Muscle of arm (tissue), 12 donors: ENCODE data around the gene SH3BP2. TPM values are rescaled to one million over a fixed set of nuclear protein-coding genes. Genes with fewer than 3 reads are reported as not detected.

ENCODE experiments used
- DNase-seq: peaks from one replicate; pipeline ENCODE4 v3.0.0-alpha.2; 2013
- polyA plus RNA-seq, 12 donors: library from polyadenylated mRNA; unstranded; fragments of 120-200 nt; gene quantifications; one replicate each; pipeline ENCODE4 v1.2.1, GENCODE V29; 2013; ENCODE audit not compliant: insufficient read length in 12 of 12

Gene SH3BP2
- polyA plus RNA-seq, 12 donors: 19.1 to 73.8 (median 27.3) TPM; not detected in 1

DNA sequence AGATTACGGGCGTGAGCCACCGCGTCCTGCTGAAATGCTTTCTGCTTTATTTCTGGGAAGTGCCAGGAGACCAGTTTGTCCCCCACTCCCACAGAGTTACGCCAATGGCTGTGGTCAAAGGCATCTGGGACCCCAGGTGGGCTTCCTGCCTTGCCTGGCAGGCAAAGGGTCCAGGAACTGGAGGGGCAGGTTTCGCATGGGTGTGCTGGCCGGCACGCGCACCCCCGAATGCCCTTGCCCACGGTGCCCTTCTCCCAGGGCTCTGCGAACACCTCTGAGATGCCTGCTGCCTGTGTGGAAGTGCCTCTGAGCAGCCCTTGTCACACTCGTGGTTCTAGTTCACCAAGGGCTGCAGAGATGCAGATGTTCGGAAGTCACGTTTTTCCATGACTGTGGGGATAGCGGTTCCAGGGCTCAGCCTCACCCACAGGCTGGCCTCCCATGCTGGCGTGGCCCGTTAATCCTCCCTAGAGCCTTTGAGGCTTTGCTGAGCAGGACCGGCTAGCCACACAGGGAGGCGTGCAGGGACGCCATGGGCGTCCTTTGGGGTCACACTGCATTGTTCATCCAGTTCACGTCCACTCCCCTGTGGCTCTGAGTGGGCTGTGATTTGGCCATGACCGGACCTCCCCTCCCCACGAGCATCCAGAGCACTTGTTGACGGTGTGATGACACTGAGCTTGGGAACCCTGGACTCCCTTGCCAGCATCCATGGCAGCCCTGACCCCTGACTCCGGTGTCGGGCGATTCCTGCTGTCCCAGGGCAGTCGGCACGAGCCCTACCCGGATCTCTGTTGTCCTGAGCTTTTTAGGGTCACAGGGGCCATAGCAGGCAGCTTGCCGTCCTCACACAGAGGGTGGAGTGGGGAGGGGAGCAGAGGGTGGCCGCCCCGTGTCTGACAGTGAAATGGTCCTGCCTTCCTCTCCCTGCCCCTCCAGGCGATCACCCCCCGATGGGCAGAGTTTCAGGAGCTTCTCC, 38.0 kb downstream of the SH3BP2 start:
- no peak for DNase-seq

DNA sequence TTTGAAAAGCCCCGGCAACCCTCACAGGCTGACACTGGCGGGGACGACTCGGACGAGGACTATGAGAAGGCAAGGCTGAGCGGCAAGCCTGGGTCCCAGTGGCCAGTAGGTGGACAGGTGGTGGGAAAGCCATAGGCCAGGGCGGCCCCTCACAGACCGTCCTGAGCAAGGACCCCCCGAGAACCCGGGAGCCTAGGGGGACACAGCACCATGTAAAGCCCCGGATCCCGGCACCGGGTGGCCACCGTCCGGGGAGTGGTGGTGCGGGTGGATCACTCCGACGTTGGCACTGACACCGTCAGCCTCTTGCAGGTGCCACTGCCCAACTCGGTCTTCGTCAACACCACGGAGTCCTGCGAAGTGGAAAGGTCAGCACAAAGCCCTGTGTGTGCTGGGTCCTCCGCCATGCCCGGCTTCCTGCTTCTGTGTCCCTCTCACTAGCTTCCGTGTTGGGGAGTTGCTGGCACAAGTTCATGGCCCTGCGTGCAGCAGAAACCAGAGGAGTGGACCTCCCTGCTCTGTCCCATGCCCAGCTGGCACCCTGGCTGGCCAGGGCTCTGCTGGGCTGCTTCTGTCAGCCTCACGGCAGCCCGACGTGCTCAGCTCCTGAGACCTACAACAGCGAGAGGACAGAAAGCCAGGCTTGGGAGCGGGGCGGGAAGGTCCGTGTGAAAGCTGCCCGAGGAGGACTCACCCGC, 38.9 kb downstream of the SH3BP2 start:
- no peak for DNase-seq

DNA sequence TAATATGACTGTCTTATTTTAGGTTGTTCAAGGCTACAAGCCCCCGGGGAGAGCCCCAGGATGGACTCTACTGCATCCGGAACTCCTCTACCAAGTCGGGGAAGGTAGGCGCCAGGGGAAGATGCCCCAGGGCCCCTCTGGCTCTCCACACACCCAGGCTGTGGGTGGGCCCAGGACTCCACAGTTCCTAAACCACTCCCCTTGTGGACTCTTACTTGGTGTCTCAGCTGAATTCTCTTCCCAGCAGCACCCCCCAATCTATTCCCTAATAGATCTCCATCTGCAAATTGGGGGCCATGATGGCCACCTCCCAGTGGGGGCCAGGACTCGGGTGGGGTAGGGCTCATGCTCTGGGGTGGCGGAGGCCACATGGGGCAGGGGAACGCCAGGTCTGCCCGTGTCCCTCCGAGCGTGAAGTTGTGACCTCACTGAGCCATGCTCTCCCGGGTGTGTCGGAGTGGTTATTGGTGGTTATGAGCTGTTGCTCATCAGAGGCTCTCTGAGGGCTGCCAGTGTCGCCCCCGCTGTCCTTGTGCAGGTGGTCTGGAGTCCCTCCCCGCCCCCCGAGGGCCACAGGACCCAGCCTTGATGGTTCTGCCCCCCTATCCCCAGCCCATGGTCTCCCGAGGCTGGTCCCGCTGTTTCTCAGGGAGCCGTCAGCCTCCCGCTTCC, 39.6 kb downstream of the SH3BP2 start:
- no peak for DNase-seq

DNA sequence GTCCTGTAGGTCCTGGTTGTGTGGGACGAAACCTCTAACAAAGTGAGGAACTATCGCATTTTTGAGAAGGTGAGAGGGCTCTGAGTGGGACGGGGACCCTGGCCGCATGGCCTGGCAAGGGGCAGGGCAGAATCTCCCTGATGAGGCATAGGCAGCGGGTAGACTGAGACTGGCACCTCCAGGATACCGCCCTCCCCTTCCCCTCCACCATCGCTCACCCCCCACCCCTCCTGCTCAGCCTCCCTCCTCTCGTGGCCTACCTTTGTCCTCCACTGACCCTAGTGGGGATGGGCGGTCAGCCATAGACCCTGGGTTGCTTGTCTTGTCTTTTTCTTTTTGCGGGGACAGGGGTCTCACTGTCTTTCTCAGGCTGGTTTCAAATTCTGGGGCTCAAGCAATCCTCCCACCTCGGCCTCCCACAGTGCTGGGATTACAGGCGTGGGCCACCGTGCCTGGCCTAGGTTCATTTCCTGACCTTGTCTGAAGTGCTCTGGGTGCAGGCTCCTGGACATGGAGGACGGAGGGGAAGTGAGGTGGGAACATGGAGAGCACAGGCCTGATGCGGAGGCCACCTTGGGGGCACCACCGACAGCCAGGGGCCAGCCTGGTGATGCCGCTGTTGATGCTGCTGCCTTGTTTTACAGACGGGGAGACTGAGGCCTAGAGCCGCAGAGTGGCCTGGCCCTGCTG, 40.2 kb downstream of the SH3BP2 start:
- no peak for DNase-seq

DNA sequence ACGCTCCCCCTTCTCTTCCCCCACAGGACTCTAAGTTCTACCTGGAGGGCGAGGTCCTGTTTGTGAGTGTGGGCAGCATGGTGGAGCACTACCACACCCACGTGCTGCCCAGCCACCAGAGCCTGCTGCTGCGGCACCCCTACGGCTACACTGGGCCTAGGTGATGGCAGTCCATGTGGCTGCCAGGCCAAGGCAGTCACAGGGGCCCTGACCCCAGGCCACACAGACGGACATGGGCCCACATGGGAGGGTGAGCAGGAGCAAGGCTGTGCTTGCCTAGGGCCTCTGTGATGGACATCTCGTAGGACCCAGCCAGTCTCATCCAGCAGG, 40.8 kb downstream of the SH3BP2 start:
- no peak for DNase-seq

DNA sequence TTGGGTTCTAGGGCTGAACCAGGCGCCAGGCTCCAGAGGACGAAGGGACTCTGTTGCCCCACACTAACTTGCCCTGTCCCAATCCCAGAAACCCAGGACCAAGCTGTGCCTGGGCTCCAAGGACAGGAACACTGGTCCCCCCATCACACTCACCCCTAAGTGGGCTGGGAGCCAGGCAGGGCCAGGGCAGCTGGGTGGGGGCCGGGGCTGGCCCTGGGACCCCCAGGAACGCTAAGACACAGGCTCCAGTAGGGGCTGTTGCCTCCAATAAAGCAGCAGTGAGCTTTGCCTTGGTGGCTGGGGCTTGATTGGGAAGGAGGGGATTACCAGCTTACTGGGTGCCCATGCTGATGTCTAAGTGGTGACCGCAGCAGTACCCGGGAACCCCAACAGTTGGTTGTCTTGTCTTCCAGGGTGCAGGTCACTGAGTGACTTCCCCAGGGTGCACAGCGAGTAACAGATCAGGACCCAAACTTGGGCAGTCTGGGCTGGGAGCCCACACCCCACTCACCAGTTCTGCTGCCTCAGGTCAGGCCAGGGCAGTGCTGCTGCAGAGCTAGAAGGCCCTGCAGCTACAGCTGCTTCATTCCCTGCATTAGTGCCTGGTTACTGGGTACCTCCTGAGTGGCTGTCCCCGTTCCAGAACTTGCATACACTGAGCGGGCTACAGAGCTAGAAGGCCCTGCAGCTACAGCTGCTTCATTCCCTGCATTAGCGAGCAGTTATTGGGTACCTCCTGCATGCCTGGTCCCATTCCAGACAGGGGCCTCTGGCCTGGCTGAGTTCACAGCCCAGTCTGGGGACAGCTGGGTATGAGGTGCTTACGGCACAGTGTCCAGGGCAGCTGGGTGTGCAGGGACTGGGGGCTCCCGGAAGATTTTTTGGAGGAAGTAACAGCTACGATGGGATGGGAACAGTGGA, 41.4 kb downstream of the SH3BP2 start:
- no peak for DNase-seq

DNA sequence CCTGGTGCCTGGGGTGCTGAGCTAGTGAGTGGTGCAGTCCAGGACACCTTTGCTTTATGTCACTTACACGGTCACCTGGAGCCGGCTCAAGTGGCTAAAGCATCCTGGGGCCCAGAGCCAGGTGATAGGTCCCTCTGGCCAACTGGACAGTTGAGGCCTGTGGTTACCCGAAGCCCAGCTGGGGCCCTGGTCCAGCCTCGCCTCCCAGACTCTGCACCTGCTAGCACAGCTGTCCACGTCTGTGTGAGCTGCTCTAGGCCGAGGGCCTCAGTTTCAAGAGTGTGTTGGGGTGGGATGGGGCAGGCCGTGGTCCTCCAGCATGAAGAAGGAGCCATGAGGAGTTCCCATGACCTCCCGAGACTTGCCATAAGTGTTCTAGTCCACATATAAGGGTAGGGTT, 43.1 kb downstream of the SH3BP2 start:
- no peak for DNase-seq

DNA sequence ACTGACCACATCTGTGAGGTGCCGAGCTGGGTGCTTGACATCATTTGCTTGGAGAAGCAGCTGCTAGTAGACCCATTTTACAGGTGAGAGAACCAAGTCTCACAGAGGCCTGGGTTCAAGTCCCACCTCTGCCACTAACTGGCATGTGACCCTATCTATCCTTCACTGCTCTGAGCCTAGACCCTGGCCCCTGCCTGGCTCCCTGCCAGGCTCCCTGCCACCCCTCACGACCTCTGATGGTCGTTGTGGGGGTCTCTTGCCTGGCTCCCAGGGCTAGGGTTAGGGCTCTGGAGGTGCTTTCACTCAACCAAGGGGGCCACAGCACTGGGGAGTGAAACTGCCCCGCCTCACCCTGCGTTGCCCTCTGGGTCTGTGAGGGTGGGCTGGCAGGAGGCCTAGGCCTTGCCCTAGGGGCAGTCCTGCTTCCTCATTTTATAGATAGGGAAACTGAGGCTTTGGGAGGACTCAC, 43.5 kb downstream of the SH3BP2 start:
- DNase-seq: no peak

DNA sequence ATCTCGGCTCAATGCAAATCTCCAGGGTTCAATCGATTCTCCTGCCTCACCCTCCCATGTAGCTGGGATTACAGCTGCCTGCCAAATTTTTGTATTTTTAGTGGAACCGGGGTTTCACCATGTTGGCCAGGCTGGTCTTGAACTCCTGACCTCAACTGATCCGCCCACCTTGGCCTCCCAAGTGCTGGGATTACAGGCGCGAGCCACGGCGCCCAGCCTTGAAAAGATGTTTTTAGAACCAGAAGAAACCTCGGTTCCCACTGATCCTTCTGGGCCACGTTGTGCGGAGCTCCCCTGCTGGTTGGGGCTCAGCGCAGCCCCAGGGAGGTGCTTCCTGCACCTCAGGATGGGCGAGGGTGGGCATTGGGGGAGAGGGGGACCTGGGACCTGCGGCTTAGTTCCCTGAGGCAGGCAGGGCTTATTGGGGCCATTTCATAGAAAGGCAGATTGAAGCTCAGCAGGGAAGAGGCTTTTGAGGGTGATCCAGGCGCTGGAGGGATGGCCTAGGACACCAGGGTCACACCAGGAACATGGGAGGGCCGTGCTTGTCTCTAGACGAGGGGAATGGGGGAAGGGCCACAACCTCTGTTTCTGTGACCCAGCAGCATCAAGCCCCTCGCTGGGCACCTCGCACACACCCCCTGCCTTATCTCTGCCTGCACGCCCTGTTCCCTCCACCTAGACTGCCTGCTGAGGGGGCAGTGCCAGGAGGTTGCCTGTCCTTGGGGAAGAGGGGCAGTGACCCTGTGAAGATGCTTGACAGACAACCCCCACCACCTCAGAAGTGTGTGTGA, 44.4 kb downstream of the SH3BP2 start:
- DNase-seq: no peak

DNA sequence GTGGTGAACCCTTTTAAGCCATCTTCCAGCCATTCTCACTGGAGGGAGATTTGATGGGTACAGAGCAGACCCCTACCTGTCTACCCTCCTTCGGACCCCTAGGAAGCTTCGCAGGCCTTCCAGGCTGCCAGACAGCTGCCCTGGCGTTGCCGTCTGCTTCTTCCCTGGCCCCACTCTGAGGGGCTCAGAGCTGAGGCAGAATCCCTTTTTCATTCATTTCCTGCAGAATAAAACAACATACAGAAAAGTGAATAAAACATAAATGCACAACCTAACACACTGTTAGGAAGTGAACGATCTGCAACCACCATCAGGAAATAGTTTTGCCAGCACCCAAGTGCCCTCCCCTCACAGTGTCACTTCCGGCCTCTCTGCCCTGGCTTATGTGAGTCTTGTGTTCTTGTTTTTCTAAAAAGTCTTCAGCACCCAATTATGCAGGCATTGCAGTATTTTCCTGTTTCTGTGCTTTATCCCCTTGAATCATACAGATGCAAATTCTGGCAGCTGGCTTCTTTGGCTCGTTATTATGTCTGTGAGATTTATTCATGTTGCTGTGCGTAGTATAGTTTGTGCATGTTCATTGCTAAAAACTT, 45.1 kb downstream of the SH3BP2 start:
- DNase-seq: peak; percentile 70

DNA sequence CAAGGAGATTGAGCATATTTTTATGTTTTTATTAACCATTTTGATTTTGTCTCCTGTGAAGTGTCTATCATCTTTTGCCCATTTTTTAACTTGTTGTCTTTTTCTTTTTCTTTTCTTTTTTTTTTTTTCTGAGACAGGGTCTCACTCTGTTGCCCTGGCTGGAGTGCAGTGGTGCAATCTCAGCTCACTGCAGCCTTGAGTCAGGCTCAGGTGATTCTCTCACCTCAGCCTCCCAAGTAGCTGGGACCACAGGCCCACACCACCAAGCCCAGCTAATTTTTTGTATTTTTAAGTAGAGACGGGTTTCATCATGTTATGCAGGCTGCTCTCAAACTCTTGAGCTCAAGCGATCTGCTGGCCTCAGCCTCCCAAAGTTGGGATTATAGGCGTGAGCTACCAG, 46.2 kb downstream of the SH3BP2 start:
- no peak for DNase-seq

DNA sequence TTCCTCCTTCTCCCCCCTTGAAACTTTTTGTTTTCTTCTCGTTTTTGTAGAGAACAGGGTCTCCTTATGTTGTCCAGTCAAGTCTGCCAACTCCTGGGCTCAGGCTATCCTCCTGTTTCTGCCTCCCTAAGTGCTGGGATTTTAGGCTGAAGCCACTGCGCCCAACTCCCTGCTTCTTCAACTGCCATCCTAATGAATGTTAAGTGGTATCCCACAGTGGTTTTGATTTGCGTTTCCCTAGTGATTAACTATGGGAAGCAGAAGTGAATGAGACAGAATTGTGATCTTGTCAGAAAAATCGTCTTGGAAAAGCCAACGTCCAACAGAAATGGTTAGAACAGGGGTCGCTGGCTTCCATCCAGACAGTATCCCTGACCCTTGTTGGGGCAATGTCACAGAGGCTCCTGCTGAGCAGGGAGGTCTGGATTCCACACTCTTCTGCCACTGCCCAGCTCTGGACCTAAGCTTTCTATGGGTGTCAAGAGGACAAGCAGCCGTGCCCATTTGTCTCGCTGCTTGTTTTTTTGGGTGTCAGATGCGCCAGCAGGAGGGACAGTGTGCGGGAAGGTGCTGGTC, 49.9 kb downstream of the SH3BP2 start:
- no peak for DNase-seq

DNA sequence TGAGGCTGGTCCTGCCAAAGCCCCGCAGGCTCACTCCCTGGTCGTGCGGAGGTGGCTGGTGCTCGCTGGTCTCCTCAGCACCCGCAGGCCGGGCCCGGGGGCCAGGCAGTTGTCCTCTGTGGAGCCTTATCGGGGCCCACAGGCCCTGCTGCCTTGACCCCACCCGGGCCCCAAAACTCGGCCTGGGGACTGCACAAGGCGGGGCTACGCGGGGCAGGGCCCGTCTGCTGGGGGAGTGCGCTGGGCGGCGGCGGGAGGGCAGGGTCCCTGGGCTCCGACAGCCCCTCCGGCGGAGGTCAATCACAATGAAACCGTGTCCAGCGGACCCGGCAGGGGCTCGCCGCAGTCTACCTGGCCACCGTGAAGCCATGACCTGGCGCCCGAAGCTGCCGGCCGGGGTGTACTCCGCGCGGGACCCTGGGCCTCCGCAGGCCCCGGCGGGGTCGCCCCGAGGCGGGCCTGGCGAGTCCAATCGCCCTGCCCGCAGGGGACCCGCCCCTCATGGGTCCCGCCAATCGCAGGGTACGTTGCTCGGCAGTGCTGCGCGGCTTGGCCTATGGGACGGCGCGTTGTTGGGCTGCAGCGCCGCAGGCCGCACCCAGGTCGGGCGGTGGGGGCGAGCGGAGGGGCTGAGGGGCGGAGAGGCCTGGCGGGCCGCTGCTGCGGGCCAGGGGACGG, 50.5 kb downstream of the SH3BP2 start, which contains the start of gene ADD1:
TSS of gene ADD1 (plus strand) at position 582 of the 678 bp plus-strand sequence. CDS start 32,072 bp downstream, outside the sequence.
- peak; percentile 99 for DNase-seq

DNA sequence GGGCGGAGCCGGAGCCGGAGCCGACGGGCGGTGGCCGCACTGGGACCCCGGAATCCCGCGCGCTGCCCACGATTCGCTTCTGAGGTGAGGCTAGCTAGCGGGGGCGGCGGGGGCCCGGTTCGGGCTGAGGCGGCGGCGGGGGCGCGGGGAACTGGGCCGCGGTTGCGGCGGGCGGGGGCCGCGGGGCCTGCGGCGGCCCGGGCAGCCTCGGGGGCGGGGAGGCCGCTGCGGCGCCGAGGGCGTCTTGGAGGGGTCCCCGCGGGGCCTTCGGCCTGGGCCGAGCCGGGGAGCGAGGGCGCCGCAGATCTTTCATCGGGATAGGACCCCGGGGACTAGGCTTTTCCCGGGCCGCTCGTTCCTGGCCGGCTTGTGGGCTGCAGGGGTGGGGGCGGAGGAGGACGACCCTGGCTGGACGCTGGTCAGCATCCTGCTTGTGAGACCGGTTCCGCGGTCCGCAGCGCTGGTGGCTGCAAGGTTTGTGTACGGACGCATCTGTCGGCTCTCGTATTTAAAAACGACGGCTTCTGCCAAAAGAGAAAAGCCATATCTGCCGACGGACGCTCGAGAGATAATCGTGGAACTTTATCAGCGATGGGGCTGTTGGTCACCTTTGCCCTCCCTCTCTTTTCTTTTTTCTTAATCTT, 51.2 kb downstream of the SH3BP2 start:
- no peak for DNase-seq

DNA sequence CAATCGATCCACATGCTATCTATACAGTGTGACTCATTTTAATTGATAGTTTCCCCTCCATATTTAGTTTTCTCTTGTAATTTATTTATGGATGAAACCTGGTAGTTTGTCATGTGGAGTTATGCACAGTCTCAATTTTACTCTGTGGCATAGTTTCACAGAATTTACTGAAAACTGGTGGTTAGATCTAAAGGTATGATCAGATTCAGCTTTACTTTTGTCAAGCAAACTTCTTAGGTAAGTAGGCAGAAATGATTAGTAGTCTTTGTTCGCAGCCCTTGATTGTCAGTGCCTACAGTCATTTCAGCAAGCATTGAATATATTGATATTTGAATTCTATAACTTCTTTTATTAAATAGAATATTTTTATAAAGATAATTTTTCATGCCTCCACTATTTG, 53.3 kb downstream of the SH3BP2 start:
- DNase-seq: no peak

DNA sequence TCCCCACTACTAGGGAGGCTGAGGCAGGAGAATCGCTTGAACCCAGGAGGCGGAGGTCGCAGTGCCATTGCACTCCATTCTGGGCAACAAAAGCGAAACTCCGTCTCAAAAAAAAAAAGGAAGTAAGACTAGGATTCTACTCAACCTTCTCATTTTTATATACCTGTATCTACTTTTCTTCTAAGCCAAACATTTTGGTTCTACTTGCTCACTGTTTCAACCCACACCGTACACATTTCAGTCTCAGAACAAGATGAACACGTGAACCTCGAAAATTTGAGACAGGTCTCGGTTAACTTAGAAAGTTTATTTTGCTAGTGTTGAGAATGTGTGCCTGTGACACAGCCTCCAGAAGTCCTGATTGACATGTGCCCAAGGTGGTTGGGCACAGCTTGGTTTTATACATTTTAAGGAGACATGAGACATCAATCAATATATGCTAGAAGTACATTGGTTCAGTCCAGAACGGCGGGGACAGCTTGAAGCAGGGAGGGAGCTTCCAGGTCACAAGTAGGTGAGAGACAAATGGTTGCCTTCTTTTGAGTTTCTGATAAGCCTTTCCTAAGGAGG, 54.5 kb downstream of the SH3BP2 start:
- DNase-seq: no peak

DNA sequence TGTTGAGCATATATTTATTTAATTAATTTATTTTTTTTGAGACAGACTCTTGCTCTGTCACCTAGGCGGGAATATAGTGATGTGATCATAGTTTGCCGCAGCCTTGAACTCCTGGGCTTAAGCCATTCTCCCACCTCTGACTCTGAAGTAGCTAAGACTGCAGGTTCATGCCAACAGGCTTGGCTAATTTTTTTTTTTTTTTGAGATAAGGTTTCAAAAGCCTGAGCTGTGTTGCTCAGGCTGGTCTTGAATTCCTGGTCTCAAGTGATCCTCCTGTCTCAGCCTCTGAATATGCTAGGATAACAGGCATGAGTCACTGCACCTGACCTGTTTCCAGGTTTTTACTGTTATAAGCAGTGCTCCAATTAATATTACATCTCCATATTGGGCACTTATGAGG, 55.6 kb downstream of the SH3BP2 start:
- no peak for DNase-seq
